Activated T-helper 1 cell treated with anti-CD3 and anti-CD28 coated beads, Interleukin-12 subunit alpha, Interleukin-12 subunit beta, Interleukin-2, Interleukin-4 antibody, amounts not matched to agents 30 ng/mL and 10 ng/mL and 1 ng/mL, durations not matched to agents 14 hours and 24 hours and 36 hours (primary cell): ENCODE results near the gene KIF2A. TPM values are rescaled to one million over a fixed set of nuclear protein-coding genes. Genes with fewer than 3 reads are reported as not detected.
A peak's percentile ranks its signal among the peaks of the same experiment; 100 is the strongest.
"Not testable (repeated sequence)": the region's sequence is repeated elsewhere in the genome, so short reads cannot be mapped to it uniquely, and the experiment has no call there.

Experiments
- DNase-seq: peaks from one replicate; pipeline ENCODE4 v3.0.0; 2021; ENCODE audit warnings: low spot score
- H3K27ac Mint-ChIP-seq: one replicate; pipeline ENCODE4 v1.8.0; 2021; ENCODE audit warnings: mild to moderate bottlenecking, mixed read lengths
- H3K27me3 Mint-ChIP-seq: one replicate; pipeline ENCODE4 v1.8.0; 2022; ENCODE audit warnings: mild to moderate bottlenecking, moderate library complexity, mixed read lengths; ENCODE audit not compliant: insufficient read depth
- H3K36me3 Mint-ChIP-seq: one replicate; pipeline ENCODE4 v1.8.0; 2021; ENCODE audit warnings: low read depth, mixed read lengths
- H3K4me1 Mint-ChIP-seq: one replicate; pipeline ENCODE4 v1.8.0; 2021; ENCODE audit warnings: low read depth, mixed read lengths
- H3K4me3 Mint-ChIP-seq: one replicate; pipeline ENCODE4 v1.8.0; 2021; ENCODE audit warnings: mild to moderate bottlenecking, moderate library complexity, mixed read lengths
- H3K9me3 Mint-ChIP-seq: one replicate; pipeline ENCODE4 v1.8.0; 2021; ENCODE audit warnings: mixed read lengths
- intact Hi-C: fragments of 100-400 bp; cut with micrococcal nuclease; formaldehyde crosslinking; loops from one replicate; pipeline ENCODE4 v1.15.1; 2024
- total RNA-seq: library from RNA; stranded (reverse); gene quantifications from 2 replicates; pipeline ENCODE4 v1.2.3, GENCODE V29; 2022

Gene KIF2A
- total RNA-seq, 1 donor from 2014 or later = 235 TPM

DNA sequence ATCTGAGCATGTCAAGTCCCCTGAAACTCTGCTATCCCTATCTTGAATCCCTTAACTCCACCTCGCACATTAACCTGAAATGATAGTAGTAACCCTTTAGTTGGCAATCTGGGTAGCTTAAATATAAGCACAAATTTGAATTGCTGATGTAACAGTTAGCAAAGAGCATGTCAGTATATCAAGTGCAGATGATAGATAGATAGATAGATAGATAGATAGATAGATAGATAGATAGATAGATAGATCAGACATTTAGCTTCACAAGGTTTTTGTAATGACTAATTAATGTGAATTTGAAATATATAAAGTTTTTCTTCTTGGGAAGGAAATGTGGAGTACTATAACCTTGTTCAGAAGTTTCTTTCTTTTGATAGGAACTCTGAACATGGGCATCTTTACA, 30.4 kb upstream of the KIF2A start:
- intact Hi-C loops = no loop called here
- Mint-ChIP-seq H3K27me3 (no peaks in the 10 kb centered on the region), H3K4me3 (no peak overlapping the region), H3K36me3 (peaks cover 19% of the 10 kb centered on the region), H3K27ac (no peak overlapping the region), H3K4me1 (peaks cover 55% of the 10 kb centered on the region), H3K9me3 (peaks cover 12% of the 10 kb centered on the region)
- no peak for DNase-seq

DNA sequence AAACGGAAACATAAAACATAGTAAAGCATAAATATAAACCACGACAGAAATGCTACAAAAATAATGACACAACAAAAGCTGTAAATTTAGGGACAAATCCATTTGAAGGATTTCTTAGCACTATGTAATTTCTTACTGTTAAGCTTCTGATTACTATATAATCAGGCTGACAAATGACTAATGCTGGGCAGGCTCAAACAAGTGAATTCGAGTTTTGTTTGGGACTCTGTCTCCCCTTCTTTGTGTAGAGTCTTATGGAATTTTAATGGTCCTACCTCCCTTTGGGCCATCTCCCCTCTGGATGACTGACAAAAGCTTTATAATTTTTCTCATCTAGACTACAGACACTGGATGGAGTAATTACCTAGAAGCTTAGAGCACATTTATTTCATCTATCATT, 24.6 kb upstream of the KIF2A start:
- intact Hi-C loops = loop anchor here (10.0 kb wide), 1 partner anchor 1117 kb away; the partner anchor contains the start of gene SMIM15
- H3K4me1 Mint-ChIP-seq = peaks cover 65% of the 10 kb centered on the region
- H3K9me3 Mint-ChIP-seq = peaks cover 27% of the 10 kb centered on the region
- no peak overlapping the region for H3K4me3 Mint-ChIP-seq
- H3K27me3 Mint-ChIP-seq = no peaks in the 10 kb centered on the region
- H3K27ac Mint-ChIP-seq = no peak overlapping the region
- H3K36me3 Mint-ChIP-seq = peaks cover 23% of the 10 kb centered on the region
- no peak for DNase-seq

DNA sequence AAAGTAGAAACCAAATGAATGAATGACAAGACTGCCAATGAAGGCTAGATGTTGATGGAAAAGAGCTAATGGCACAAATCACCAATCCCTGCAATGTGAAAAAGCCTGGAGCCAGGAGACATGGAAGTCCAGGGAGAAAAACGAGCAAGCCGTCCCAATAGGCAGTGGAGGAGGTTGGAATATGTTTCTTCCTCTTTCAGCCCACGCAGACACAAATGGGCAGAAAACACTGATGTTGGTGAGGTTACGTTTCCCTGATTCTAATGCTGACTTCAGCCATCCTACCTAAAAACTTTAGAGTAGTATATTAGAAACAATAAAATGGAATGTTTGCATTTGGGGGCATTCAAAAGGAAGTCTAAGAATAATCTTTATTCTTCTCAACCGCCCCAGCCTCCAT, 23.9 kb upstream of the KIF2A start:
- intact Hi-C loops = loop anchor here (10.0 kb wide), 1 partner anchor 1117 kb away; the partner anchor contains the start of gene SMIM15
- Mint-ChIP-seq H3K9me3 (peaks cover 32% of the 10 kb centered on the region), H3K36me3 (peaks cover 27% of the 10 kb centered on the region), H3K27ac (no peak overlapping the region), H3K4me1 (peaks cover 65% of the 10 kb centered on the region), H3K4me3 (no peak overlapping the region), H3K27me3 (peaks cover 1% of the 10 kb centered on the region)
- no peak for DNase-seq

GRCh38 chr5:62283005-62283404, 23.0 kb upstream of the KIF2A start:
- Mint-ChIP-seq H3K36me3 (peaks cover 30% of the 10 kb centered on the region), H3K27me3 (peaks cover 1% of the 10 kb centered on the region)
- intact Hi-C loops = loop anchor here (10.0 kb wide), 1 partner anchor 1118 kb away; the partner anchor contains the start of gene SMIM15

DNA sequence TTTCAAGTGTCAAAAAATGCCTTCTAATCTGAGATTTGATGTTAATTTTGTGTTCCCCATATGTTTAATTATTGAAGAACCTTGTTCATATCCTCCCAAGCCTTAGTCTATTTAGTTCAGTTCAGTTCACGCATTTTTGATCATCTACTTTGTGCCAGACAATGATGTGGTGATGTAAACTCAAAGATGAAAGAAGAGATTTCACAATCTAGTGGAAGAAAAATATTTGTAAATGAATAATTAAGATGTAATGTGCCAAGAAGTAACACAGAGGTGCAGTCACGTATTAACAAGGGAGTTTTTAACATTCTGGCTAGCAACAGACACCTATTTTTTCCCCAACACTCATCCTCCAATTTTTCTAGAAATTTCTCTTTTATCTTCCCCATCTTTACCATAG, 22.1 kb upstream of the KIF2A start:
- intact Hi-C loops = loop anchor here (2.0 to 10.0 kb wide), 3 partner anchors 59 to 1119 kb away; partner anchors contain the start of gene SMIM15
- Mint-ChIP-seq H3K27me3 (peaks cover 1% of the 10 kb centered on the region), H3K9me3 (peaks cover 39% of the 10 kb centered on the region), H3K4me3 (no peak overlapping the region), H3K36me3 (peaks cover 31% of the 10 kb centered on the region), H3K4me1 (peaks cover 72% of the 10 kb centered on the region), H3K27ac (peak overlapping the region; percentile 95)
- DNase-seq = no peak

More at GRCh38 chr5:62283005-62283404, 23.0 kb upstream of the KIF2A start:
- H3K4me1 Mint-ChIP-seq = peaks cover 71% of the 10 kb centered on the region
- no peak for DNase-seq
- no peak overlapping the region for H3K27ac Mint-ChIP-seq
- no peak overlapping the region for H3K4me3 Mint-ChIP-seq
- peaks cover 38% of the 10 kb centered on the region for H3K9me3 Mint-ChIP-seq

DNA sequence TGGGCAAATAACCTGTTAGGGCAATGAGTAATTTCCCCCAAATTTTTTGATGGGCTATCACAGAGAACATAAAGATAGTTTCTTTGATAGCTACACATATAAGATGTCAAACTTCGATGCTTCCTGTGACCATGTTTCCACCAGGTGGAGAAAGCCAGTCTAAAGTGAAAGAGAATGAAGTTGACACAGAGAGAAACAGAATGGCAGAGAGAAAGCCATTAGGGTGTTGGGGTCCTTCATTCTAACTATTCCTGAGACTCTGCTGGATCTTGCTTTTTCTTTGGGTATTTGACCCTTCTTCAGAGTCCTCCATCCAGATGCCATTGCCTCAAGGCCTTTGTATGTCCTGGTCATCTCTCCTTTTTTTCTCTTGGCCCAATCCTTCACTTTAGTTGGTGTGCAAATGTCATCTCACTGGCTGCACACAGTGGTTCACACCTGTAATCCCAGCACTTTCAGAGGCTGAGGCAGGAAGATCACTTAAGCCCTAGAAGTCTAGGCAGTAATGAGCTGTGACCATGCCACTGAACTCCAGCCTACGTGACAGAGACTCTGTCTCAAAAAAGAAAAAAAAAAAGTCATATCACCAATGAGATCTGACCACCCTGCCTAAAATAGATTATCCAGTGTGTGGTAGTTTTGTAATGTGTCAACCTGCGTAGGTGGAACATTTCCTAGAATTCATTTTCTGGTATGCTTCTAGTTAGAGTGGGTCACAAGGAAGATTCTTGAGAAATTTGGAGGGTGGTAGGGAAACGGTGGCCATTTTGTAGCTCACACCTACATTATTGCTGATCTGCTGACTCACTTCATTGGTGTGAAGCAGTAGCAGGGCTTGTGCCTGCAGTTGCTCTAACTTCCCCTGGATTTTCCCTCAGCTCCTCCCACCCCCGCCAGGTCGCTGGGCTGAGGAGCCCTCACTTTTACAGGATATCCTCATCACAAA, 20.8 kb upstream of the KIF2A start:
- intact Hi-C loops = loop anchor here (1.0 to 10.0 kb wide), 15 partner anchors 8 to 1120 kb away; partner anchors contain the start of genes IPO11, LRRC70, SMIM15 and ZSWIM6
- H3K27me3 Mint-ChIP-seq = peaks cover 1% of the 10 kb centered on the region
- peaks cover 31% of the 10 kb centered on the region for H3K36me3 Mint-ChIP-seq
- H3K4me3 Mint-ChIP-seq = peak overlapping the region; percentile 51
- peak overlapping the region; percentile 95 for H3K27ac Mint-ChIP-seq
- peak; percentile 69 for DNase-seq
- H3K4me1 Mint-ChIP-seq = peaks cover 83% of the 10 kb centered on the region
- peaks cover 40% of the 10 kb centered on the region for H3K9me3 Mint-ChIP-seq

- Mint-ChIP-seq H3K27me3 (peaks cover 1% of the 10 kb centered on the region), H3K4me3 (peak overlapping the region; percentile 30), H3K4me1 (peaks cover 91% of the 10 kb centered on the region), H3K36me3 (peaks cover 31% of the 10 kb centered on the region), H3K9me3 (peaks cover 40% of the 10 kb centered on the region), H3K27ac (peak overlapping the region; percentile 87)
- DNase-seq = no peak
- intact Hi-C loops = loop anchor here (5.0 to 10.0 kb wide), 3 partner anchors 290 to 1122 kb away; partner anchors contain the start of genes LRRC70, SMIM15 and ZSWIM6
These were observed 19.2 kb upstream of the KIF2A start for GRCh38 chr5:62286834-62287233.

DNA sequence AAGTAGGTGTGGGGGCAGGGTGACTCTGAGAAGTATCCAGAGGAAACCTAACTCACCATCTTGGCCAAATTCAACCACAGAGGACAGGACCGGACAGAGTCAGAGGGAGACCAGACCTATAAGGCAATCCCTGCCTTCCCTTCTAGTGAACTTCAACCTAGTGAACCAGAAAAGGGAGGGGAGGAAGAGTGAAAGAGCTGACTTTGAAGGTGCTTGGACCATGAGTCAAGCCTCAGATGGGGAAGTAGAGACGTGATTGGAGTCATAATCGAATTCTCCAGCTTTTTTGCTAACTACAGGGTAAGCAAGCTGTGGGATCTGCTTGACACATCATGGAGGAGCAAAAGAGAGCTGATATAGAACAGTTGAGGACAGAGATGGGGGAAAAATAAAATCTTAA, 18.8 kb upstream of the KIF2A start:
- peak overlapping the region; percentile 87 for H3K27ac Mint-ChIP-seq
- H3K36me3 Mint-ChIP-seq = peaks cover 31% of the 10 kb centered on the region
- peak overlapping the region; percentile 30 for H3K4me3 Mint-ChIP-seq
- peaks cover 94% of the 10 kb centered on the region for H3K4me1 Mint-ChIP-seq
- intact Hi-C loops = loop anchor here (5.0 to 10.0 kb wide), 3 partner anchors 290 to 1122 kb away; partner anchors contain the start of genes LRRC70, SMIM15 and ZSWIM6
- DNase-seq = no peak
- peaks cover 41% of the 10 kb centered on the region for H3K9me3 Mint-ChIP-seq
- H3K27me3 Mint-ChIP-seq = peaks cover 1% of the 10 kb centered on the region

- Mint-ChIP-seq H3K27me3 (peaks cover 1% of the 10 kb centered on the region), H3K27ac (peak overlapping the region; percentile 53), H3K9me3 (peaks cover 46% of the 10 kb centered on the region), H3K36me3 (peaks cover 32% of the 10 kb centered on the region), H3K4me3 (no peak overlapping the region), H3K4me1 (peaks cover 94% of the 10 kb centered on the region)
- DNase-seq = no peak
- intact Hi-C loops = loop anchor here (5.0 to 10.0 kb wide), 3 partner anchors 289 to 1123 kb away; partner anchors contain the start of genes LRRC70, SMIM15 and ZSWIM6
These were observed 17.9 kb upstream of the KIF2A start for GRCh38 chr5:62288118-62288517.

- Mint-ChIP-seq H3K4me1 (peaks cover 91% of the 10 kb centered on the region), H3K4me3 (no peak overlapping the region), H3K27me3 (peaks cover 1% of the 10 kb centered on the region), H3K27ac (peak overlapping the region; percentile 71), H3K9me3 (peaks cover 44% of the 10 kb centered on the region), H3K36me3 (peaks cover 28% of the 10 kb centered on the region)
- intact Hi-C loops = loop anchor here (5.0 to 10.0 kb wide), 3 partner anchors 287 to 1125 kb away; partner anchors contain the start of genes LRRC70, SMIM15 and ZSWIM6
- no peak for DNase-seq
These were observed 16.2 kb upstream of the KIF2A start for GRCh38 chr5:62289813-62290212.

- Mint-ChIP-seq H3K4me1 (peaks cover 84% of the 10 kb centered on the region), H3K36me3 (peaks cover 20% of the 10 kb centered on the region), H3K9me3 (peaks cover 34% of the 10 kb centered on the region)
- H3K4me3 Mint-ChIP-seq, H3K27ac Mint-ChIP-seq, intact Hi-C loops, H3K27me3 Mint-ChIP-seq: not testable (repeated sequence)
- peak; percentile 30 for DNase-seq
These were observed 14.2 kb upstream of the KIF2A start for GRCh38 chr5:62291829-62292228.

DNA sequence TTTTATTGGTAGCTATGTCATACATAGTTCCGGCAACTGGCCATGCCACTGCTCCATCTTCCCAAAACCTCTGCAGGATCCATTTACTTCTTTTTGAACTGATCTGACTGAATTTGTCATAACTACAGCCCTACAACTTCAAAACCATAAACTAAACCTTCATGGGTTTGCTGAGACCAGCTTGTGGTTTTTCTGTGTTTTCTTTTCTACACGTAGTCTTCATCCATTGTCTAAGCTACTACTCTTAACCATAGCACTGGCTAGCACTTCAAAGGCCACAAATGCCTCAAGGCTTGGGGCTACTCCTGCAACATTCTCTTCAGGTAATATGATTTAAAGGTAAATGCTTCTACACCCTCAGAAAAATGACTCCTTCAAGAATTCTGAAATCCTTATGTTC, 9.0 kb upstream of the KIF2A start:
- peak; percentile 44 for DNase-seq
- H3K36me3 Mint-ChIP-seq = peaks cover 15% of the 10 kb centered on the region
- intact Hi-C loops = loop anchor here (1.0 kb wide), 2 partner anchors 8 to 12 kb away; no protein-coding TSS in a partner anchor
- H3K27ac Mint-ChIP-seq = peak overlapping the region; percentile 67
- no peaks in the 10 kb centered on the region for H3K27me3 Mint-ChIP-seq
- H3K9me3 Mint-ChIP-seq = peaks cover 19% of the 10 kb centered on the region
- peaks cover 76% of the 10 kb centered on the region for H3K4me1 Mint-ChIP-seq
- peak overlapping the region; percentile 50 for H3K4me3 Mint-ChIP-seq
